ENCODE measurements around the gene CTLA4.
A peak's percentile ranks its signal among the peaks of the same experiment; 100 is the strongest.

Gene CTLA4

GRCh38 chr2:203889944-203890343 lies 22.4 kb downstream of the CTLA4 start:
- Histone ChIP-seq H3K4me1 (ENCODE audit: low read depth, poor library complexity, severe bottlenecking) (peaks cover 96% of the 10 kb centered on the region), H3K4me2 (peak overlapping the region; percentile 80; the same call in 1 of the 2 replicates), H3K27ac (peak overlapping the region; percentile 55; the same call in 1 of the 2 replicates), H3K36me3 (ENCODE audit: insufficient read depth) (no peaks in the 10 kb centered on the region), H3K4me3 (IDR thresholded peaks at IDR 0.05; ENCODE audit: insufficient read depth, low read depth, low read length) (no peak overlapping the region), H2AFZ (ENCODE audit: low read depth) (no peak overlapping the region), H3K27me3 (ENCODE audit: insufficient read depth, low read depth) (no peaks in the 10 kb centered on the region), H4K20me1 (ENCODE audit: insufficient read depth) (no peaks in the 10 kb centered on the region), H3K9ac (no peak overlapping the region), H3K79me2 (ENCODE audit: insufficient read depth, low read depth) (no peaks in the 10 kb centered on the region)
- TF ChIP-seq CTCF (conservative IDR thresholded peaks at IDR 0.05; ENCODE audit: low read depth, low read length) = no peak

GRCh38 chr2:203890733-203891132 lies 23.2 kb downstream of the CTLA4 start:
- peak overlapping the region; percentile 55 for H3K27ac ChIP-seq
- no peaks in the 10 kb centered on the region for H3K79me2 ChIP-seq (ENCODE audit: insufficient read depth, low read depth)
- H3K9ac ChIP-seq = no peak overlapping the region
- peak overlapping the region; percentile 80 for H3K4me2 ChIP-seq
- no peak for TF ChIP-seq CTCF (conservative IDR thresholded peaks at IDR 0.05; ENCODE audit: low read depth, low read length)
- H4K20me1 ChIP-seq (ENCODE audit: insufficient read depth) = no peaks in the 10 kb centered on the region
- H3K36me3 ChIP-seq (ENCODE audit: insufficient read depth) = no peaks in the 10 kb centered on the region
- peak overlapping the region; percentile 21 for H3K4me3 ChIP-seq (IDR thresholded peaks at IDR 0.05; ENCODE audit: insufficient read depth, low read depth, low read length)
- H2AFZ ChIP-seq (ENCODE audit: low read depth) = peak overlapping the region; percentile 25; the same call in 1 of the 2 replicates
- no peaks in the 10 kb centered on the region for H3K27me3 ChIP-seq (ENCODE audit: insufficient read depth, low read depth)
- peaks cover 90% of the 10 kb centered on the region for H3K4me1 ChIP-seq (ENCODE audit: low read depth, poor library complexity, severe bottlenecking)

GRCh38 chr2:203891474-203891873 lies 23.9 kb downstream of the CTLA4 start:
- peak overlapping the region; percentile 80 for H3K4me2 ChIP-seq
- H3K27me3 ChIP-seq (ENCODE audit: insufficient read depth, low read depth) = no peaks in the 10 kb centered on the region
- H4K20me1 ChIP-seq (ENCODE audit: insufficient read depth) = no peaks in the 10 kb centered on the region
- no peaks in the 10 kb centered on the region for H3K79me2 ChIP-seq (ENCODE audit: insufficient read depth, low read depth)
- peak overlapping the region; percentile 55 for H3K27ac ChIP-seq
- H3K4me3 ChIP-seq (IDR thresholded peaks at IDR 0.05; ENCODE audit: insufficient read depth, low read depth, low read length) = peak overlapping the region; percentile 21
- TF ChIP-seq CTCF (conservative IDR thresholded peaks at IDR 0.05; ENCODE audit: low read depth, low read length) = no peak
- no peaks in the 10 kb centered on the region for H3K36me3 ChIP-seq (ENCODE audit: insufficient read depth)
- no peak overlapping the region for H2AFZ ChIP-seq (ENCODE audit: low read depth)
- peaks cover 86% of the 10 kb centered on the region for H3K4me1 ChIP-seq (ENCODE audit: low read depth, poor library complexity, severe bottlenecking)
- H3K9ac ChIP-seq = no peak overlapping the region

GRCh38 chr2:203892207-203892606 lies 24.6 kb downstream of the CTLA4 start:
- H3K4me3 ChIP-seq (IDR thresholded peaks at IDR 0.05; ENCODE audit: insufficient read depth, low read depth, low read length) = peak overlapping the region; percentile 5

More at GRCh38 chr2:203892207-203892606, 24.6 kb downstream of the CTLA4 start:
- Histone ChIP-seq H3K4me1 (ENCODE audit: low read depth, poor library complexity, severe bottlenecking) (peaks cover 86% of the 10 kb centered on the region), H3K4me2 (peak overlapping the region; percentile 80), H3K79me2 (ENCODE audit: insufficient read depth, low read depth) (no peaks in the 10 kb centered on the region), H3K27ac (peak overlapping the region; percentile 55; the same call in 1 of the 2 replicates), H3K9ac (no peak overlapping the region), H3K27me3 (ENCODE audit: insufficient read depth, low read depth) (no peaks in the 10 kb centered on the region), H3K36me3 (ENCODE audit: insufficient read depth) (no peaks in the 10 kb centered on the region), H2AFZ (ENCODE audit: low read depth) (no peak overlapping the region), H4K20me1 (ENCODE audit: insufficient read depth) (no peaks in the 10 kb centered on the region)
- no peak for TF ChIP-seq CTCF (conservative IDR thresholded peaks at IDR 0.05; ENCODE audit: low read depth, low read length)

Measured in KMS-11 (cell line).